Measurements from ENCODE around the gene DDX49. TPM values are rescaled to one million over a fixed set of nuclear protein-coding genes. Genes with fewer than 3 reads are reported as not detected.

DDX49 gene
- total RNA-seq, 1 donor from 2014 or later = 44.7 TPM

DNA sequence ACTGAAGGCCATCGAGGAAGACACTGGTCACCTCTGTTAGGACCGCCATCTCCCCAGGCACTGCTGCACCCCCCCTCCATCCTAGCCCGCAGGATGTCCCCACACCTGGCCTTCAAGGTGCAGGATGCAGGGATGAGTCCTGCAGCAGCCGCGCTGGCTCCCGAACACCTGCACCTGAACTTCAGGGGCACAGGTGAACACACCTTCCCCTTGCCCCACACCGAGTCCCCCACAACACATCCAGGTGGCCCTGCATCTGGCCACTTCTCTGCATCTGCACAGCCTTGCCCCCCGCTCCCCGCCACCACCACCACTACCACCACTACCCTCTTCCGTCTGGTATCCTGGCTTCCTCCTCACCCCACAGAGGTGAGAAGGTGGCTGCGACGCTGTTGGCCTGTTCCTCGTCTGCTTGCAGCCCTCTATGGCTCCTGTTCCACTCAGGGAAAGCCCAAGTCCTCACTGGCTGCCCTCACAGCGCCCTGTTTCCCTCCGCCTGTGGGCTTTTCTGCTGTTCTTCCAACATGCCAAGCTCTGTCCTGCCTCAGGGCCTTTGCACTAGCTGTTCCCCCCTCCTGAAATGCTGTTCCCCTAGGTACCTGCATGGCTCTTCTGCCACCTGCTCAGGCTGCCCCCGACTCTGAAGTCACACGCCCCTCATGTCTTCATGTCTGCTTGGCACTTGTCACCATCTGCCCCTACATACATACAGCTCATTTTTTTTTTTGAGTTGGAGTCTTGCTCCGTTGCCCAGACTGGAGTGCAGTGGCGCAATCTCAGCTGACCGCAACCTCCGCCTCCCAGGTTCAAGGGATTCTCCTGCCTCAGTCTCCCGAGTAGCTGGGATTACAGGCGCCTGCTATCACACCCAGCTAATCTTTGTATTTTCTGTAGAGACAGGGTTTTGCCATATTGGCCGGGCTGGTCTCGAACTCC lies 22.2 kb upstream of the DDX49 start:
- Mint-ChIP-seq H3K4me1 (ENCODE audit: low read depth) (peaks cover 10% of the 10 kb centered on the region), H3K4me3 (ENCODE audit: low read depth) (peak overlapping the region; percentile 85), H3K9me3 (ENCODE audit: low read depth) (no peaks in the 10 kb centered on the region), H3K27me3 (peaks cover 4% of the 10 kb centered on the region), H3K27ac (no peak overlapping the region), H3K36me3 (ENCODE audit: insufficient read depth) (peaks cover 4% of the 10 kb centered on the region)
- TF ChIP-seq, protein P1, sequence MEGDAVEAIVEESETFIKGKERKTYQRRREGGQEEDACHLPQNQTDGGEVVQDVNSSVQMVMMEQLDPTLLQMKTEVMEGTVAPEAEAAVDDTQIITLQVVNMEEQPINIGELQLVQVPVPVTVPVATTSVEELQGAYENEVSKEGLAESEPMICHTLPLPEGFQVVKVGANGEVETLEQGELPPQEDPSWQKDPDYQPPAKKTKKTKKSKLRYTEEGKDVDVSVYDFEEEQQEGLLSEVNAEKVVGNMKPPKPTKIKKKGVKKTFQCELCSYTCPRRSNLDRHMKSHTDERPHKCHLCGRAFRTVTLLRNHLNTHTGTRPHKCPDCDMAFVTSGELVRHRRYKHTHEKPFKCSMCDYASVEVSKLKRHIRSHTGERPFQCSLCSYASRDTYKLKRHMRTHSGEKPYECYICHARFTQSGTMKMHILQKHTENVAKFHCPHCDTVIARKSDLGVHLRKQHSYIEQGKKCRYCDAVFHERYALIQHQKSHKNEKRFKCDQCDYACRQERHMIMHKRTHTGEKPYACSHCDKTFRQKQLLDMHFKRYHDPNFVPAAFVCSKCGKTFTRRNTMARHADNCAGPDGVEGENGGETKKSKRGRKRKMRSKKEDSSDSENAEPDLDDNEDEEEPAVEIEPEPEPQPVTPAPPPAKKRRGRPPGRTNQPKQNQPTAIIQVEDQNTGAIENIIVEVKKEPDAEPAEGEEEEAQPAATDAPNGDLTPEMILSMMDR (IDR thresholded peaks at IDR 0.05; ENCODE audit: unreplicated experiment) = no peak
- no peak for DNase-seq (ENCODE audit: low spot score, unreplicated experiment)

DNA sequence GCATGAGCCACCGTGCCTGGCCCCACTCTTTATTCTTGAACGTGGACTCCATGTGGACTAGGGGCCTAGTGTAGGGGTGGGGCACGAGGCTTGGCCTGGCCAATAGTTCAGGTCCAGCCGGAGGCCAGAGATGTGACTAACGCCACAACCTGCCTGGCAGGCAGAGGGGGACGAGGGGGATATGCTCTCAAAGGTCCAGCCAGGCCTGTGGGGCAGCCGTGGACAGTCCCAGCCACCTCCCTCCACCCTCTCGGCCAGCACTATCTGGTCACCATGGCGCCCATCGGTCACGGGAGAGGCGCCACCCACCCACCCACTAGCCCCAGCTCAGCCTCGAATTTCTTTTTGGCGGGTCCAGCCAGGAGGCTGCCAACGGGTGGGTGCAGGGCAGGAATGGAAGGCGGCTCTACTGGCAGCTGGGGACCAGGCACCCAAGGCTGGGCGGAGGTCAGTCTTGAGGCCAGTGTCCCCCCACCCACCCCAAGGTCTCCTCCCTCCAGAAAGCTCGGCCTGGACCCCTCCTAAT lies 21.4 kb upstream of the DDX49 start:
- Mint-ChIP-seq H3K27me3 (peaks cover 4% of the 10 kb centered on the region), H3K27ac (no peak overlapping the region), H3K4me1 (ENCODE audit: low read depth) (peaks cover 10% of the 10 kb centered on the region), H3K4me3 (ENCODE audit: low read depth) (no peak overlapping the region), H3K9me3 (ENCODE audit: low read depth) (no peaks in the 10 kb centered on the region), H3K36me3 (ENCODE audit: insufficient read depth) (peaks cover 4% of the 10 kb centered on the region)
- TF ChIP-seq, protein P1 (IDR thresholded peaks at IDR 0.05; ENCODE audit: unreplicated experiment) = no peak
- no peak for DNase-seq (ENCODE audit: low spot score, unreplicated experiment)

DNA sequence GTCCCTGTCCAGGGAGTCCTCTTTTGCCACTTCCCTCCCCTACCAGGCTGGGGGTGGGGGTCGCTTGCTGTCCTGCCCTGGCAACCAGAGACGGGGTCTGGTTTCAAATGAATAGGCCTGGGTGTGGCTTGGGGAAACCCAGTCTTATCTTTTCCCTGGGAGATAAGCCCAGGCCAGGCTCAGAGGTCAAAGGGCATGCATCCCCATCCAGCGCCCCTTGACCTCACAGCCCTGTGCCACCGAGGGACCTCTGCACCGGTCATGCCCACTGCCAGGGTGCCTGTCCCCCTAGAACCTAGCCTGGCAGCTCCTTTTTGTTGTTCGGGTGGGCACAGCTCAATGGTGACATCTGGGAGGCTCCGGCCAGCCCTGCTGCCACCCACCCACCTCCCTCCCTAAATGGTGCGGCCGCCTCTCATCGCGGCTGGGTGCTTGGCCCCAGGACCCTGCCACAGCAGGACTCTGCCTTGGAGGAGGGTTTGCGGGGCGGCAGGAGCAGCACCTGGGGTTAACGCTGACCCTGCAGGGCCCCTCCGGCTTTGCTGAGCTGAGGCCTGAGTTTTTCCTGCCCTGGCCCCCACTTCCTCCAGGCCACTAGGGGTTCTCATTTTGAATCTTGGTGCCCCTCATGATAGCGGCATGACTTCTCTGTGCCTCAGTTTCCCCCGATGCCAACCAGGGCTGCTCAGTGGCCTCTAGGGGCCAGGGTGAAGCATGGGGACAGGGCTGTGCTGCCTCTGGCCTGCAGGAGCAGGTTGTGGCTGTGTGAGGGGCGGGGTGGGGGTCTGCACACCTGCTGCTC lies 20.7 kb upstream of the DDX49 start:
- Mint-ChIP-seq H3K4me3 (ENCODE audit: low read depth) (no peak overlapping the region), H3K4me1 (ENCODE audit: low read depth) (peaks cover 10% of the 10 kb centered on the region), H3K27me3 (peaks cover 4% of the 10 kb centered on the region), H3K36me3 (ENCODE audit: insufficient read depth) (peaks cover 4% of the 10 kb centered on the region), H3K27ac (no peak overlapping the region), H3K9me3 (ENCODE audit: low read depth) (no peaks in the 10 kb centered on the region)
- DNase-seq (ENCODE audit: low spot score, unreplicated experiment) = no peak
- TF ChIP-seq, protein P1 (IDR thresholded peaks at IDR 0.05; ENCODE audit: unreplicated experiment) = no peak

DNA sequence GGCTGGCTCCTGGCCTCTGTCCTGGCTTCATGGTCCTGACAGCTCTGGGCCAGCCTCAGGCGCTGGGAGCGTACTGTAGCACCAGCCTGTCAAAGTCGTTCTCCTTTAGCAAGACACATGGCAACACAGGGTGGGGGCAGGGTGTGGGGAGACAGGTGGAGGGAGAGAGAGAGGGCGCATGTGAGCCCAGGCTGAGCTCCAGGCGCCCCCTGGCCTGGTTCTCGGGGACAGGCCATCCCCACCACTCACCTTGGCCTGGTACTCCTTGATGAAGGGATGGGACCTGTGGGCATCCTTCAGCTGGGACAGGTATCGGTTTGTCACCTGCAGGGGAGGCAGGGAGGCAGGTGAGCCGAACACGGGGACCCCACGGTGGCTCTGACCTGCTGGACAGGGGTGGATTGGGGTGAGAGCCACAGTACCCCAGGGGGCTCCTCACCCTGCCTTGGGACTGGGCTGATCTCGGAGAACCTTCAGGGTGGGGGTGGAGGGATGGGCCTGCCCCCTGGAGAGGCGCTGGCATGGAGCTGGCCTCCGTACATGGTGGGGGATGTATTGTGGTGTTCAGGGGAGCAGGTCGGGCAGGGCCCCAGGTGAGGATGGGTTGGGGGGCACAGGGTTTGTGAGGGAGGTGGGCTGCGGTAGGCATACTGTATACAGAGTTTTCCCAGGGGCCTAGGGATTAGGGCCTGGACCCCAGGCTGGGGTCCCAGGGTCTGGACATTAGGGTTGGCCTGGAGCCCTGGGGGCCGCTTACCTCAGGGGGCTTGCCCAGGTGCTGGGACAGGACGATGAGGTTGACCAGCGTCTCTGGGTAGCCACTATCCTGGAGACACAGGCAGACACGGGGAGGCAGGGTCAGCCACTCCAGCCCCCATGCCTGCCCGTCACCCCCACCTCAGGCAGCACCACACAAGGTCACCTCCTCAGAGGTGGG lies 19.6 kb upstream of the DDX49 start:
- Mint-ChIP-seq H3K4me3 (ENCODE audit: low read depth) (no peak overlapping the region), H3K27me3 (peaks cover 4% of the 10 kb centered on the region), H3K4me1 (ENCODE audit: low read depth) (peaks cover 10% of the 10 kb centered on the region), H3K27ac (no peak overlapping the region), H3K9me3 (ENCODE audit: low read depth) (no peaks in the 10 kb centered on the region), H3K36me3 (ENCODE audit: insufficient read depth) (peaks cover 4% of the 10 kb centered on the region)
- DNase-seq (ENCODE audit: low spot score, unreplicated experiment) = no peak
- TF ChIP-seq, protein P1 (IDR thresholded peaks at IDR 0.05; ENCODE audit: unreplicated experiment) = no peak

Data from progenitor cell of endocrine pancreas (in vitro differentiated cells).